Glutamatergic neuron (in vitro differentiated cells): ENCODE results near the gene IL21. TPM values are rescaled to one million over a fixed set of nuclear protein-coding genes. Genes with fewer than 3 reads are reported as not detected.

Experiments
- DNase-seq: peaks from one replicate; pipeline ENCODE4 v3.0.0; 2022
- H3K27ac Mint-ChIP-seq: one replicate; pipeline ENCODE4 v1.8.0; 2020; ENCODE audit warnings: mild to moderate bottlenecking, mixed read lengths, inconsistent platforms; ENCODE audit not compliant: unreplicated experiment
- H3K27me3 Mint-ChIP-seq: one replicate; pipeline ENCODE4 v1.8.0; 2020; ENCODE audit warnings: mild to moderate bottlenecking, moderate library complexity, mixed read lengths, inconsistent platforms; ENCODE audit not compliant: unreplicated experiment
- H3K36me3 Mint-ChIP-seq: one replicate; pipeline ENCODE4 v1.8.0; 2020; ENCODE audit warnings: mild to moderate bottlenecking, mixed read lengths, inconsistent platforms; ENCODE audit not compliant: unreplicated experiment
- H3K4me1 Mint-ChIP-seq: one replicate; pipeline ENCODE4 v1.8.0; 2020; ENCODE audit warnings: mild to moderate bottlenecking, low read depth, mixed read lengths, inconsistent platforms; ENCODE audit not compliant: unreplicated experiment
- H3K4me3 Mint-ChIP-seq: one replicate; pipeline ENCODE4 v1.8.0; 2020; ENCODE audit warnings: mild to moderate bottlenecking, mixed read lengths, inconsistent platforms; ENCODE audit not compliant: unreplicated experiment
- H3K9me3 Mint-ChIP-seq: one replicate; pipeline ENCODE4 v1.8.0; 2020; ENCODE audit warnings: mild to moderate bottlenecking, moderate library complexity, mixed read lengths, inconsistent platforms; ENCODE audit not compliant: unreplicated experiment
- total RNA-seq: library from RNA; stranded (reverse); fragmentation: NEBNext Ultra II Directional; extraction: Animal tissue kit (Norgen Biotek cat#: 25700); gene quantifications from one replicate; pipeline ENCODE4 v1.2.1, GENCODE V29; 2021; ENCODE audit not compliant: unreplicated experiment
- TF ChIP-seq, protein P1 (sequence below): fragments of 200-600 bp; sonication (generic); IDR thresholded peaks from one replicate; pipeline ENCODE4 v1.5.0; 2021; ENCODE audit not compliant: partially characterized antibody, unreplicated experiment

The IL21 gene
- total RNA-seq, 1 donor from 2014 or later = not detected

DNA sequence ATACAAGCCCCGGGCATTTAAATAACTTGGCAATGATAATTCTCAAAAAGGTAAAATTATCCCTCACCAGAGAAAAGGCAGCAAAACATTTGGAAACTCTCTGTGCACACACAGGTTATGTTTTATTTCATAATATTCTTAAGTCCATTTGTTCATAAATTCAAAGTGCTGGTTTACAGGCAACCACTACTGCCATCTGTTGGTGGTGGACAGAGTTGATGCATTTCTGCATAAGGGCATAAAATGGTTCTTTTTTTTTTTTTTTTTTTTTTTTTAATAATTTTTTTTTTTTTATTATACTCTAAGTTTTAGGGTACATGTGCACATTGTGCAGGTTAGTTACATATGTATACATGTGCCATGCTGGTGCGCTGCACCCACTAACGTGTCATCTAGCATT, 31.5 kb upstream of the IL21 start:
- no peaks in the 10 kb centered on the region for H3K4me1 Mint-ChIP-seq
- DNase-seq = no peak

DNA sequence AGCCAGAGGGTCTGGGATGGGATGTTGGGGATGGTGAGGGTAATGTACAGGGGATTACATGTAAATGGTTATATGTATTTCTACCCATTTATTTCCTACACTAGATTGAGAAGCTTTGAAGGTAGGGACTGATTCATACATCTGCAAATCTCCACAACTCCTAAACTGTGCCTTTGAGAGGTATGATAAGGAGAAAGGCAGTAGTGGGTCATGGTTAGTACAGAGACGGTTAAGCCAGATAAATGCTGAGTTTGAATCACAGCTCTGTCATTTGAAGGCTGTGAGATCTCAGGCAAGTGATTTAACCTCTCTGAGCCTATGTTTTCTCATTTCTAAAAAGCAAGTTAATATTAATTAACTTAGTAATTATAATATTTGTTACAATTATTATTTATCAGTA, 29.3 kb upstream of the IL21 start:
- H3K9me3 Mint-ChIP-seq = peaks cover 1% of the 10 kb centered on the region
- DNase-seq = no peak
- H3K27me3 Mint-ChIP-seq = no peaks in the 10 kb centered on the region
- no peak overlapping the region for H3K27ac Mint-ChIP-seq
- no peaks in the 10 kb centered on the region for H3K36me3 Mint-ChIP-seq
- TF ChIP-seq, protein P1, sequence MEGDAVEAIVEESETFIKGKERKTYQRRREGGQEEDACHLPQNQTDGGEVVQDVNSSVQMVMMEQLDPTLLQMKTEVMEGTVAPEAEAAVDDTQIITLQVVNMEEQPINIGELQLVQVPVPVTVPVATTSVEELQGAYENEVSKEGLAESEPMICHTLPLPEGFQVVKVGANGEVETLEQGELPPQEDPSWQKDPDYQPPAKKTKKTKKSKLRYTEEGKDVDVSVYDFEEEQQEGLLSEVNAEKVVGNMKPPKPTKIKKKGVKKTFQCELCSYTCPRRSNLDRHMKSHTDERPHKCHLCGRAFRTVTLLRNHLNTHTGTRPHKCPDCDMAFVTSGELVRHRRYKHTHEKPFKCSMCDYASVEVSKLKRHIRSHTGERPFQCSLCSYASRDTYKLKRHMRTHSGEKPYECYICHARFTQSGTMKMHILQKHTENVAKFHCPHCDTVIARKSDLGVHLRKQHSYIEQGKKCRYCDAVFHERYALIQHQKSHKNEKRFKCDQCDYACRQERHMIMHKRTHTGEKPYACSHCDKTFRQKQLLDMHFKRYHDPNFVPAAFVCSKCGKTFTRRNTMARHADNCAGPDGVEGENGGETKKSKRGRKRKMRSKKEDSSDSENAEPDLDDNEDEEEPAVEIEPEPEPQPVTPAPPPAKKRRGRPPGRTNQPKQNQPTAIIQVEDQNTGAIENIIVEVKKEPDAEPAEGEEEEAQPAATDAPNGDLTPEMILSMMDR = no peak
- H3K4me1 Mint-ChIP-seq = no peaks in the 10 kb centered on the region
- H3K4me3 Mint-ChIP-seq = no peak overlapping the region

More for the DNA sequence above, 31.5 kb upstream of the IL21 start:
- H3K9me3 Mint-ChIP-seq = peaks cover 1% of the 10 kb centered on the region
- H3K27me3 Mint-ChIP-seq = no peaks in the 10 kb centered on the region
- H3K27ac Mint-ChIP-seq = no peak overlapping the region
- H3K4me3 Mint-ChIP-seq = no peak overlapping the region
- H3K36me3 Mint-ChIP-seq = no peaks in the 10 kb centered on the region
- TF ChIP-seq, protein P1 = peak; percentile 44

DNA sequence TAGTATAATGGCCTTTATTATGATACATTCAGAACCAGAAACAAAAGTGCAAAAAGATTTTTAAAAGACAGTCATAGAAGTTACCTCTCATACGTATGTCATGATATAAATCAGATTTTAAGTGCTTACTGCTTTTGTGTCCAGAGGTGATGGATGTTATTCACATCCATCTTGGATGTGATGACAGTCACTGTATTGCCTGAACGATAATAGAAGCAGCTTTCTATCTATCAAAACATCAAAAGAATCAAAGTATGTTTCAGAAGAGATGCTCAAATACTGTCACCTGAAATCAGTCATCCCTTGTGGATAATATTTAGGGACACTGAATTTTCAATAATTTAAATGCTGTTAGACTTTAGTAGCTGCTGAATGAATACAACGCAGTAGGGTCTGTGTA, 26.8 kb upstream of the IL21 start:
- Mint-ChIP-seq H3K36me3 (no peaks in the 10 kb centered on the region), H3K27ac (no peak overlapping the region), H3K4me3 (no peak overlapping the region), H3K4me1 (no peaks in the 10 kb centered on the region), H3K9me3 (peaks cover 1% of the 10 kb centered on the region), H3K27me3 (no peaks in the 10 kb centered on the region)
- DNase-seq = no peak
- TF ChIP-seq, protein P1 = no peak

DNA sequence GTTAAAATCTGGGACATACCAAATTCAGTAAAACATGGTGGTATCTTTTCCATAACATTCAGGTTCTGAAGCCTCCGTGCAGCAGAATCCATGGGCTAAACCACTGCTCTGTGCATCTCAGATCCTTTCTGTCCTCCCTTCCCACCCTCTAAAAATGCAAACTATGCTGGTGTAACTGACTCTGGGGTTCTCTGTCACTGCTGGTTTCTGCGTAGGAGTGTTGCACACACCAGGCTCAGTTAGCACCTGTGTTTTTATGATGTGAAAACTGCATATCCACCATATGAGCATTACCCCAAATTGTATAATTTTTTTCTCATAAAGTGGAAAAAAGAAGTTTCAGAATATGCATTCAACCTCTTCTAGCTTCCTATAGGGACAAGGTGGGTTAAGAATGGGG, 22.4 kb upstream of the IL21 start:
- TF ChIP-seq, protein P1 = no peak
- Mint-ChIP-seq H3K27ac (no peak overlapping the region), H3K36me3 (no peaks in the 10 kb centered on the region), H3K4me3 (no peak overlapping the region), H3K9me3 (peaks cover 1% of the 10 kb centered on the region), H3K27me3 (no peaks in the 10 kb centered on the region), H3K4me1 (no peaks in the 10 kb centered on the region)
- DNase-seq = no peak

DNA sequence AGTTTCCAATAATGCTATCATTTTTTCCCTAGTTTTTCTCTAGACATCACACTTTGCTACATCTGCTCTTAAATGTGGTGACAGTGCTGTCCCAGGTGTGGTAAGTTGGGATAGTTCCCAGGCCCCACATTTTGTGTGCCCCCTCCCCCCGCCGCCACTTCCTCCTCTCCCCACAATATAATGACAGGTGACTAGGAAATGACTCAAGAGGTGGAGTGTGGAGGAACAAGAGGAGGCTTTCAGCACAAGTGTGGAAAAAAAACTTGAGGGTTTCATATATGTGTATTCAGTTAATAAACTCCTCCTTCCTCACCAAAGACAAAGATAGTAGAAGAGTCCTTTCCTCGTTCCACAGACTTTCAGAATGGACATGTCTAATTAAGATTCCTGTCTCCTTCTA, 18.3 kb upstream of the IL21 start:
- H3K4me1 Mint-ChIP-seq = no peaks in the 10 kb centered on the region
- TF ChIP-seq, protein P1 = no peak
- no peaks in the 10 kb centered on the region for H3K9me3 Mint-ChIP-seq
- no peak overlapping the region for H3K27ac Mint-ChIP-seq
- no peak for DNase-seq
- no peak overlapping the region for H3K4me3 Mint-ChIP-seq
- no peaks in the 10 kb centered on the region for H3K27me3 Mint-ChIP-seq
- H3K36me3 Mint-ChIP-seq = no peaks in the 10 kb centered on the region
